ENCODE results near the gene ST7L. TPM values are rescaled to one million over a fixed set of nuclear protein-coding genes. Genes with fewer than 3 reads are reported as not detected.

ST7L gene
- total and polyA plus RNA-seq, 9 of the 15 experiments (the other 6 are each of a cell fraction or from before 2014, with no cell fraction given), result 9.0 to 32.5 (median 26.6) TPM

DNA sequence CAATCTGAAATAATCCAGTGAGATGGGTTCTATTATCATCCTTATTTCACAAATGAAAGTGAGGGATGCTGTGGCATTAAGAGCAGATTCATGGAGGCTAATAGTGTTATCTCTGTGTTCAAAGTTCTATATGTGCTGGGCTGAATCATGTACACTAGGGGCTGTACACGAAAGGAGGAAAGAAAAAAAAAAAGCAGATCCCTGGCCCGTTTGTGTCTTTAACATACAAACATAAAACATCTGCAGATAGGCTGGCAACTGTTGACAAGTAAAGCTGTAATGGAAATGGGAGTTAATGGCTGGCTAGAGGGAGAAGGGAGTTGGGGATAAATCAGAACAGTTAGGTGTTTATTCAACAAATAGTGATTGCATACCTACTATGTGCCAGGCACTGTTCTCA, 107.0 kb downstream of the ST7L start:
- Histone ChIP-seq H3K27ac (ENCODE audit: extremely low read depth, low read depth, low read length) (no peak overlapping the region), H3K27me3 (ENCODE audit: control insufficient read depth in 2 of 2, insufficient read depth in 2 of 2, low read length in 2 of 2) (peaks cover 25 to 61% of the 10 kb centered on the region in 2 experiments), H2AFZ (ENCODE audit: low read depth, low read length) (no peak overlapping the region), H3K9ac (ENCODE audit: insufficient read depth in 1 of 2, low read depth in 2 of 2, low read length in 2 of 2) (no peak overlapping the region), H3K9me1 (ENCODE audit: control insufficient read depth, insufficient read depth, low read length) (no peaks in the 10 kb centered on the region), H3K4me1 (replicated peaks in 1 of 2; ENCODE audit: control insufficient read depth in 2 of 2, insufficient read depth in 2 of 2, low read length in 2 of 2) (peaks cover 14 to 23% of the 10 kb centered on the region in 2 experiments), H3K79me2 (ENCODE audit: control insufficient read depth, insufficient read depth, low read length) (no peaks in the 10 kb centered on the region), H3K36me3 (ENCODE audit: control insufficient read depth, insufficient read depth, low read length) (no peaks in the 10 kb centered on the region), H3K4me2 (ENCODE audit: insufficient read depth, low read length) (no peak overlapping the region), H3K9me3 (replicated peaks; ENCODE audit: control insufficient read depth, insufficient read depth, low read depth, low read length) (no peaks in the 10 kb centered on the region), H3K4me3 (no peak overlapping the region), H4K20me1 (replicated peaks; ENCODE audit: control insufficient read depth, insufficient read depth, low read length) (0 out of 2 replicates have a peak, but pooled peaks cover 1% of the 10 kb centered on the region)
- FAIRE-seq (no peak), ATAC-seq (no peak), DNase-seq (ENCODE audit: extremely low read depth in 1 of 4, low spot score in 3 of 4) (no peak)
- TF ChIP-seq MBD2 (IDR thresholded peaks at IDR 0.05; ENCODE audit: borderline replicate concordance, low read depth) (no peak), NBN (IDR thresholded peaks at IDR 0.05; ENCODE audit: low read depth) (no peak), KLF1 (tag; IDR thresholded peaks at IDR 0.05) (no peak), POU5F1 (IDR thresholded peaks at IDR 0.05; ENCODE audit: borderline replicate concordance, low read depth, low read length, partially characterized antibody) (no peak)
- intact Hi-C loops (cut with micrococcal nuclease), result no loop called here
- 6% methylated on average over 2 of the region's 2 CpGs for WGBS (ENCODE audit: insufficient coverage, low coverage, missing lambda C conversion rate)
- POLR2A ChIA-PET, result interaction anchor here (1.2 to 2.6 kb wide), 3 partner anchors 10 to 30 kb away, joined by 3 to 9 read pairs (median 5); no protein-coding TSS in a partner anchor
- no TSS peak for BruUV-seq (replicated peaks)
- in situ Hi-C loops (cut with MboI), result no loop called here
- CTCF ChIA-PET (ENCODE audit: low intra/inter-chr PET ratio), result no interaction called here

DNA sequence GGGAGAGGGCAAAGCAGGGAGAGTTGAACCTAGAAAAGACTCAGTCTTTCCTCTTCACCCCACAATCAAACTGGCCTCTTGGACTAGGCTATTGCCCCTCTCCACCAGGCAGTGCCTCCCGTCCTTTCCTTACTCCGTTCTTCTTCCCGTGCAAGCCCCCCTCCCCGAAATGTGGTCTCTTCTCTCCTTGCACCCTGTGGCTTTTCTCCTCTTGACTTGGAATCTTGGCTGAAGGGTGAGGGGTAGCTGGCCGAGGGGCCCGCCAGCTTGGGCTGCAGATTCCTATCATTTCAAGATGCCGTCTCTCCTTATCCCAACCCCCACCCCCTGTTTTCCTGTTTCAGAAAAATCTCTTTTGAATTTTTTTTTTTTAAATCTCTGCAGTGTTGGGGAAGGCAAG, 108.6 kb downstream of the ST7L start:
- no peak for FAIRE-seq
- TF ChIP-seq SNIP1 (IDR thresholded peaks at IDR 0.05; ENCODE audit: low read depth) (no peak), TEAD1 (CRISPR knock-in tag; IDR thresholded peaks at IDR 0.05) (no peak), ASH1L (IDR thresholded peaks at IDR 0.05; ENCODE audit: borderline replicate concordance, low read depth, partially characterized antibody) (no peak), NFRKB (IDR thresholded peaks at IDR 0.05; ENCODE audit: low read depth) (no peak), KDM5B (IDR thresholded peaks at IDR 0.05; ENCODE audit: insufficient replicate concordance, low read depth, low read length) (no peak)
- TF ChIP-seq, protein P1, sequence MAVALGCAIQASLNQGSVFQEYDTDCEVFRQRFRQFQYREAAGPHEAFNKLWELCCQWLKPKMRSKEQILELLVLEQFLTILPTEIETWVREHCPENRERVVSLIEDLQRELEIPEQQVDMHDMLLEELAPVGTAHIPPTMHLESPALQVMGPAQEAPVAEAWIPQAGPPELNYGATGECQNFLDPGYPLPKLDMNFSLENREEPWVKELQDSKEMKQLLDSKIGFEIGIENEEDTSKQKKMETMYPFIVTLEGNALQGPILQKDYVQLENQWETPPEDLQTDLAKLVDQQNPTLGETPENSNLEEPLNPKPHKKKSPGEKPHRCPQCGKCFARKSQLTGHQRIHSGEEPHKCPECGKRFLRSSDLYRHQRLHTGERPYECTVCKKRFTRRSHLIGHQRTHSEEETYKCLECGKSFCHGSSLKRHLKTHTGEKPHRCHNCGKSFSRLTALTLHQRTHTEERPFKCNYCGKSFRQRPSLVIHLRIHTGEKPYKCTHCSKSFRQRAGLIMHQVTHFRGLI (CRISPR knock-in tag; IDR thresholded peaks at IDR 0.05), result no peak
- TF ChIP-seq, protein P2, sequence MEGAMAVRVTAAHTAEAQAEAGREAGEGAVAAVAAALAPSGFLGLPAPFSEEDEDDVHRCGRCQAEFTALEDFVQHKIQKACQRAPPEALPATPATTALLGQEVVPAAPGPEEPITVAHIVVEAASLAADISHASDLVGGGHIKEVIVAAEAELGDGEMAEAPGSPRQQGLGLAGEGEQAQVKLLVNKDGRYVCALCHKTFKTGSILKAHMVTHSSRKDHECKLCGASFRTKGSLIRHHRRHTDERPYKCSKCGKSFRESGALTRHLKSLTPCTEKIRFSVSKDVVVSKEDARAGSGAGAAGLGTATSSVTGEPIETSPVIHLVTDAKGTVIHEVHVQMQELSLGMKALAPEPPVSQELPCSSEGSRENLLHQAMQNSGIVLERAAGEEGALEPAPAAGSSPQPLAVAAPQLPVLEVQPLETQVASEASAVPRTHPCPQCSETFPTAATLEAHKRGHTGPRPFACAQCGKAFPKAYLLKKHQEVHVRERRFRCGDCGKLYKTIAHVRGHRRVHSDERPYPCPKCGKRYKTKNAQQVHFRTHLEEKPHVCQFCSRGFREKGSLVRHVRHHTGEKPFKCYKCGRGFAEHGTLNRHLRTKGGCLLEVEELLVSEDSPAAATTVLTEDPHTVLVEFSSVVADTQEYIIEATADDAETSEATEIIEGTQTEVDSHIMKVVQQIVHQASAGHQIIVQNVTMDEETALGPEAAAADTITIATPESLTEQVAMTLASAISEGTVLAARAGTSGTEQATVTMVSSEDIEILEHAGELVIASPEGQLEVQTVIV (CRISPR knock-in tag; IDR thresholded peaks at IDR 0.05; ENCODE audit: borderline replicate concordance), result no peak

More for the DNA sequence above, 108.6 kb downstream of the ST7L start:
- H2AFZ ChIP-seq (ENCODE audit: low read depth, low read length), result no peak overlapping the region
- in situ Hi-C loops (cut with MboI), result no loop called here
- no peaks in the 10 kb centered on the region for H3K9me3 ChIP-seq (replicated peaks; ENCODE audit: control insufficient read depth, insufficient read depth, low read depth, low read length)
- no peak for DNase-seq (ENCODE audit: extremely low read depth in 1 of 4, low spot score in 3 of 4)
- H3K27me3 ChIP-seq (ENCODE audit: control insufficient read depth in 2 of 2, insufficient read depth in 2 of 2, low read length in 2 of 2), result peaks cover 27 to 65% of the 10 kb centered on the region in 2 experiments
- no peak overlapping the region; a peak in 1 of 4 replicates for H3K9ac ChIP-seq (ENCODE audit: insufficient read depth in 1 of 2, low read depth in 2 of 2, low read length in 2 of 2)
- no peaks in the 10 kb centered on the region for H3K79me2 ChIP-seq (ENCODE audit: control insufficient read depth, insufficient read depth, low read length)
- H3K4me3 ChIP-seq, result no peak overlapping the region
- POLR2A ChIA-PET, result interaction anchor here (1.0 kb wide), 1 partner anchor 18 kb away, joined by 3 read pairs; no protein-coding TSS in a partner anchor
- no peaks in the 10 kb centered on the region for H3K36me3 ChIP-seq (ENCODE audit: control insufficient read depth, insufficient read depth, low read length)
- H3K9me1 ChIP-seq (ENCODE audit: control insufficient read depth, insufficient read depth, low read length), result no peaks in the 10 kb centered on the region
- 0 out of 2 replicates have a peak, but pooled peaks cover 4% of the 10 kb centered on the region for H4K20me1 ChIP-seq (replicated peaks; ENCODE audit: control insufficient read depth, insufficient read depth, low read length)
- peaks cover 9 to 22% of the 10 kb centered on the region in 2 experiments for H3K4me1 ChIP-seq (replicated peaks in 1 of 2; ENCODE audit: control insufficient read depth in 2 of 2, insufficient read depth in 2 of 2, low read length in 2 of 2)
- no TSS peak for BruUV-seq (replicated peaks)
- no peak for ATAC-seq
- H3K4me2 ChIP-seq (ENCODE audit: insufficient read depth, low read length), result no peak overlapping the region
- intact Hi-C loops (cut with micrococcal nuclease), result no loop called here
- 11% methylated on average over 4 of the region's 7 CpGs for WGBS (ENCODE audit: insufficient coverage, low coverage, missing lambda C conversion rate)
- no peak overlapping the region for H3K27ac ChIP-seq (ENCODE audit: extremely low read depth, low read depth, low read length)
- CTCF ChIA-PET (ENCODE audit: low intra/inter-chr PET ratio), result no interaction called here

All from K562 (cell line).